AG20443 (cell line): ENCODE results near the gene SPZ1.
"Not testable (repeated sequence)": the region's sequence is repeated elsewhere in the genome, so short reads cannot be mapped to it uniquely, and the experiment has no call there.

Experiments used
- DNase-seq: peaks from one replicate; pipeline ENCODE4 v3.0.0; 2012; ENCODE audit warnings: low spot score, mixed read lengths

Gene SPZ1

DNA sequence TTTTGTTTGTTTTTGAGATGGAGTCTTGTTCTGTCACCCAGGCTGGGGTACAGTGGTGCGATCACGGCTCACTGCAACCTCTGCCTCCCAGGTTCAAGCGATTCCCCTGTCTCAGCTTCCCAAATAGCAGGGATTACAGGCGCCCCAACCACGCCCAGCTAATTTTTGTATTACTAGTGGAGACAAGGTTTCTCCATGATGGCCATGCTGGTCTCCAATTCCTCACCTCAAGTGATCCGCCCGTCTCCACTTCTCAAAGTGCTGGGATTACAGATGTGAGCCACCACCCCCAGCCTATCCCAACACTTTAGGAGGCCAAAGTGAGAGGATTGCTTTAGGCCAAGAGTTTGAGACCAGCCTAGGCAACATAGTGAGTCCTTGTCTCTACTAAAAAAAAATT, 19.3 kb downstream of the SPZ1 start:
- no peak for DNase-seq

DNA sequence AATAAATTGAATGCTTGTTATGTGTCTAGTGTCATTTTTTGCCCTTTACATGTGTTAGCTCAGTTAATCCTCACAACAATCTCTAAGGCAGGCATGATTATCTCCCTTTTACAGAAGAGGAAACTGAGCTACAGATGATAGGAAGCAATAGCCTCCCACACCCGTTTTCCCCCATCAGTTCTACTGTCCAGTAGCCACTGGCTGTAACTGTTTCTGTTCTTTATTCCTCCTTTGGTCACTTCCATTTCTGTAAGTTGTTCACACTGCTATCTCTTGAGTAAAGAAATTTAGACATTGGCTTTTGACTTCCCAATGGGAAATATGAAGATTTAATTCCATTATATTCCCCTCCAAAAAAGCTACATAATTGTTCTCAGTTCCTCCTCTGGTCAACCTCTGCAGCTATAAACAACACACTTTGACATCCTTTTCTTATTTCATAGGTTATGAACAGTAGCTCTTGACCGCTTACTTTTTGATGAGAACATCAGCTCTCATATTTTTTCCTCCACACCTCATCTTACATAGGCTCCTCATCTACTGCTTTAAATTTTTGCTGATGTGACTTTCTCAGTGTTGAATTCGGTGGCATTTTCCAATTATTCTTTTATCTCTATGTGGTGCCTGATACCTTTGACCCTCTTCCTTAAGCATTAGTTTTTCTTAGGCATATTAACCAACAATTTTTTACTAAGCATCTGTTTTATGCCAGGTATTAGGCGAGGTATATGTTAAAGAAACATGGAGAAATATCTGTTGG, 21.4 kb downstream of the SPZ1 start:
- no peak for DNase-seq

DNA sequence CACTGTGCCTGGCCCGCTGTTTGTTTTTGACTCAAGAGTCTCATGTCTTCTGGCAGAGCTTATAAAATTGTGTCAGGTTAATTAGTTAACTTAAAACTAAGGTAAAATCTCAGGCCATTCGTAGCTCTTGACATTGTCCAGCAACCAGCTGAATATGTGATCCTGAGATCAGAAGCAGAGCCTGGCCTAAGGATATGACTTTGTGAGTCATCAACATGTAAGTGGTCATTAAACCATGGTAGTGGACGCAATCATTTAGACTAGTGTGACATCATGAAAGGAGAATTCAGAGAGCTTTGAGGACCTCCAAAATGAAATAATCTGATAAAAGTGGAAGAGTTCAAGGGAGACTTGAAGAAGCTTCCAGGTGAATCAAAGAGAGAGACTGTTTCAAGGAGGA, 23.3 kb downstream of the SPZ1 start:
- DNase-seq = no peak

DNA sequence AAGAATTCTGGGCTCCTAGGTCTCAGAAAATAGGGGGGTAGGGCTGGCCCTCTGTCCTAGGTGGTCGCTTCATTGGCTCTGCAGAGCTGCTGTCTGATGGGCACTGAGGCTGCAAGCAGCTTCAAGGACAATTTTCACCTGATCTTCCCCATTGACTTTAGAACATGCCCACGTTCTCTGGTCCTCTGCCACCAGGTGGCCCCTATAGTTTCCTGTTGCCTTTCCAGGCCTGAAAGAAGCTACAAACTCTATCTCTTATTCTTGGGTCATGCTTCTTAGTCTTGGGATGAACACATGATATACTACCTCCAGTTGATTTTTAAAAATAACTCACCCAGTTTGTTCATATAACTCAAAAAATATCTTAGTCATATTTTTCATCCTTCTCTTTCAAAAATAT, 26.3 kb downstream of the SPZ1 start:
- DNase-seq = no peak

DNA sequence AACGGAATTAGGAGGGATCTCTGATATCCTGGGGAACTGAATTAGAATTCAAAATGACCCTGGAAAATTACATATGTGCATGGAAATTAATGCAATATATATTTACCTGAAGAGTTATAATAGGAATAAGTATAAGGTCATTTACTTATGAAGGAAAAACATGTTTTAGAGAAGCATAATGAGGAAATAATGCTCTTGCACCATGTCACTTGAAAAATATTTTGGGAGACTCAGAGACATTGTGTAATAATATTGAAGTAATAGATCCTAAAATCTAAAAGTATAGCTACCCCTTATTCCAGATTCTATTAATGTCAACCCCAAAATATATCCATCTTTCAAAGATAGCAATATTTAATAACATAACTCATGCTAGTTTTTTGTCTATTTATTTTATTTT, 28.4 kb downstream of the SPZ1 start:
- DNase-seq = no peak

DNA sequence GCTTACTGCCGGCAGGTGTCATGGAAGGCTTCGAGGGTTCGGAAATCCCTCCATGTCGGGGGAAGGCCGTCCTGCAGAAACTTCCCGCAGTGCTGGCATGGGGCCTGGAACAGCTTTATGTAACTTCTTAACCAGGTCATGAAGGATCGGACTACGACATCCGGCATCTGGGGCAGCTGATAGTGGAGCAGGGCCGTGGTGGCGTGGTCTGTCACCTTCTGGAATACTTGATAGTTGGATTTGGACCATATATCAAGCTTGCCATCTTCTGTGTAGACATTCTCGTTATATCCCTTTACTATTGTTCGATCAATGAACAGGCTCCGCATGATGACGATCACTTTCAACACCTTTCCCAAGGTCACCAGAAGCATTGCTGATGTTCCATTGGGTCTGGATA, 31.2 kb downstream of the SPZ1 start:
- DNase-seq = not testable (repeated sequence)

DNA sequence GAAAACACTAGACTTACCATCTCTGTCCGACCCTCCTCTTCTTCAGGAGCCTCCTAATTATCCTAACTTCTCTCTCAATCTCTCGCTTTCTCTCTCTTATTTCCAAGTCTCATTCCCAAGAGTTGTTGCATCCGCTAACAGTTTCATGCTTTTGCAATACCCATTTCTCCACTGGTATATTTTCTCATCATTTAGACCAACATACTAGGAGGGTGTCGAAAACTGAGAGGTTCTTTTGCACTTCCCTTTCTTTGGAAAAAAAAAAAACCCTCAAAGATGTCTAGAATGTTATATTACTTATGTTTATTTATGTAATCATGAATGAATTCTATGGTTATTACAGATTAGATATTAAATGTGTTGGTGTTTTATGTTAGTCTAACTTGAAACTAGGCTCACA, 35.9 kb downstream of the SPZ1 start:
- DNase-seq = no peak

DNA sequence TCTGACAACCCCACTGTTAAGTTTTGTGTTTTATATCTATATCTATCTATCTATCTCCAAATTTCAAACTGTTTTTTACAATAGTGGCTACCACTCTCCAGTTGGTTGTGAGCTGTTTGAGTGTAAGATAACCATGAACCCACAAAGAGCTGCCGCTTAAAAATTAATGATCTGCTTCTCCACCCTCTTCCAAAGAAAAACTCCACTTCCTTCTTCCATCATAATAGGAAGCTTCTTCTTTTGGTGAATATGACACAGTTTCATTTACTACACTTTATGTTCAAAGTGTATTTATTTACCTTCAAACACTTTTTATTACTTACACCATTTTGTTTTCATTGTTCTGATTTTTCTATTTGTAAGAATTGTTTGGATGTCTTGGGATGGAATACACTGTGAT, 37.9 kb downstream of the SPZ1 start:
- DNase-seq = no peak

DNA sequence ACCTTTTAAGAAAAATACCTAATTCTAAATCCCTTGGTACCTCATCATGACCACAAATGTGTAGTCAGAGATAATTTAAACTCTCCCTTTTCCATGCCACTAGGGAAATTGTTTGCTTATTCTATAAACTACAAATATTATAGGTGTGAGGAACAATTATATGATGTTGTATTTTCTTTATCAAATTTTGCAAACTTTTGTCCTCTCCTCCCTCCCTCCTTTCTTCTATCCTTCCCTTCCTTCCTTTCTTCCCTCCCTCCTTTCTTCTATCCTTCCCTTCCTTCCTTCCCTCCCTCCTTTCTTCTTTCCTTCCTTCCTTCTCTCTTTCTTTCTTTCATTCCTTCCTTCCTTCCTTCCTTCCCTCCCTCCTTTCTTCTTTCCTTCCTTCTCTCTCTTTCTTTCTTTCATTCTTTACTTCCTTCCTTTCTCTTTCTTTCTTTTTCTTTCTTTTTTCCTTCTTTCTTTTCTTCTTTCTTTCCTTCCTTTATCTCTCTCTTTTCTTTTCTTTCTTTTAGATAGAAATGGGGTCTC, 41.2 kb downstream of the SPZ1 start:
- no peak for DNase-seq

DNA sequence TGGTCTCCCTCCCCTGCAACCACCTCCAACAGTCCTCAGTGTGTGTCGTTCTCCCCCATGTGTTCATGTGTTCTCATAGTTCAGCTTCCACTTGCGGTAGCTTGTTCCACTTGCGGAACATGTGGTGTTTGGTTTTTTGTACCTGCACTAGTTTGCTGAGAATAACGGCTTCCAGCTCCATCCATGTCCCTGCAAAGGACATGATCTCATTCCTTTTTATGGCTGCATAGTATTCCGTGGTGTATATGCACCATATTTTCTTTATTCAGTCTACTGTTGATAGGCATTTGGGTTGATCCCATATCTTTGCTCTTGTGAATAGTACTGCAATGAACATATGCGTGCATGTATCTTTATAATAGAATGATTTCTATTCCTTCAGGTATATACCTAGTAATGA, 45.1 kb downstream of the SPZ1 start:
- DNase-seq = no peak

DNA sequence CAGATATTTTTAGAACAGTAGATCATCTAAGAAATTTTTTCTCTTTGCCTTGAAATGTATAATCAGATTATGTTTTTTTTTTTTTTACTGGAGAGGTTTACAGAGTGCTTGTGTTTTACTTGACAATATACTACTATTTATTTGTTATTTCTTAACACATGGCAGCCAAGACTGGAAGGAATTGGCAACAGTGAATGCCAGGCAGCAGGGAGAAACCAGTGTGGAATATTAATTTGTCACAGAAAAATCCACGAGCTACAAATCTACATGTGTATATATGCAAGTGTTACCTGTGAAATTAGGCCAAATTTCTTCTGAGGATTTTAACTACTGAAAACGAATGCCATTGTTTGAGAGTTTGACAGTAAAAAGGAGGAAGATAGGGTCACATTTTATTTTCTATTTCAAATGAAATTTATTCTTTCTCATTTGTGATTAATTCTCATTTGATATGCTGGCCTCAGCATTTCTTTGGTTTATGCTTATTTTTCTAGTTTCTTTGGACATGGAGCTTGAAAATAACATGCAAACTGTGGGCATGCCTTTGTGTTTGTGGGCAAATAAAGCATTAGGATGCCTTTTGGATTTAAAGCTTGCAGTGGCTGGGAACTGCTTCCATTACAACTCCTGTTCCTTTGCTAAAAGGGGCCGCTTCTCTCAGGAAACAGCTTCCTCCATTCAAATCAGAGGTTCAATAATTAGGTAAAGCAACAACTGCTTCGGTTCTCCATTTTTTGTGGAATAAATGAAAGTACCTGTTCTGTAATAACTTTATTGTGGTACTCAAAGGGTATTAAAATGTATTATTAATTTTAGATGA, 49.1 kb downstream of the SPZ1 start:
- no peak for DNase-seq

DNA sequence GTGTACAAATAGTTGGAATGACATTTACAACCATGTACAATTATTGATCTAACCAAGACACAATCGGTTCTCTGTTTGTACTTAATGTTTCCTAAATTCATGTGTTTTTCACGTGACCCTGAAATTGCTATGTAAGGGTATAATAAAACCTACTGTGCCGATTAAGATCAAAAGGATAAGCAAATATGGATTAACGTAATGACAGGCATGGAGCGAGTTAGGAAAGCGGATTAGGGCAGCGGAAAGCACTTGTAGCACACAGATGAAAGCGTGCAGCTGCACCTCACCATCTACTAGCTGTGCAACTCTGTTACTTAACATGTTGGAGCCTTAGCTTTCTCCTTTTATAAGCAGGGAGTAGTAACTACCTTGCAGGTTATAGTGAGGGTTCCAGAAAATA, 49.7 kb downstream of the SPZ1 start:
- no peak for DNase-seq

DNA sequence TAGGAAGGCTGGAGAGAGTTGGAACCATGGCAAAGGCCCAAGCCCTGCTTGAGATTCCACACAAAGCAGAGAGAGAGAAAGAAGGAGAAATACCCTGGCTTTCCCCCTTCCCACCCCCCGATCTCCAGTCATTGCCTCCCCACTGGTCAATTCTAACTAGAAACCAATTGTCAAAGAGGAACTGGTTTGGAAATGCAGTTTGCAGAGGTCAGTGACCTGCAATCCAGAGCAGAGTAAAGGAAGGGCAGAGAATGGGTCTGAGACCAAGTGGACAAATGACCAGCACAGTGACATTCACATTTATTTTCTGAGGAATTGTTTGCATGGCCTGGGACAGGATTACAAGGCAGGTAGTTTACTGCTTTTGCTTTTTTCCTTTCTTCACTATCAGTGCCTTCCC, 50.6 kb downstream of the SPZ1 start:
- DNase-seq = no peak
